ENCODE data around the gene FAM120B. TPM values are rescaled to one million over a fixed set of nuclear protein-coding genes. Genes with fewer than 3 reads are reported as not detected.
A peak's percentile ranks its signal among the peaks of the same experiment; 100 is the strongest.

The FAM120B gene
- total RNA-seq, 2 donors from 2014 or later = 14.7 to 18.6 TPM

DNA sequence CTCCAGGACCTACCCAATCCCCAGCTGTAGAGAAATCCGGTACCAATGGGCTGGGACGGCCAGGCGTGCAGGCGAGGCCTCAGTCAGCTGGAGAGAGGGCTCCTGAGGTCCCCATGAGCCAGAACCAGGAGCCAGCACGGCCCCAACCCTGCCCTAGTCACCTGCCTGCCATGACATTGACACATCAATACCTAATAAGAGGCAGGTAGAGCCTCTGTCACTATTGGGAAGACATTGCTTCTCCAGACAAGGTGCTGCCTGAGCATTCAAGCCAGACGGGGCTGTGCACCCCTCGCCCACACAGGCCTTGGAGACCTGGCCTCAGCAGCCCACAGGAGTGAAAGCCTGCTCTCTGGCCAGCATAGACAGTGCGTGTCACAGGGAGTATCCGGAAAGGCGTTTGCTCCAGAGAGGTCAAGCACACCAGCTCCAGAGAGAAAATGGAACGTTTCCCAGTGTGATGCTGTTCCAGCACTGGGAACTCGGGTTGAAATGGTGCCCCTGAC is 19.1 kb upstream of the FAM120B start:
- Histone ChIP-seq H3K36me3 (peaks cover 36% of the 10 kb centered on the region), H3K4me1 (peaks cover 0 to 63% of the 10 kb centered on the region in 2 donors), H3K4me3 (no peak overlapping the region), H3K9me3 (no peaks in the 10 kb centered on the region), H3K27ac (peak overlapping the region; percentile 70 to 77), H3K27me3 (no peaks in the 10 kb centered on the region)
- TF ChIP-seq, protein P1, sequence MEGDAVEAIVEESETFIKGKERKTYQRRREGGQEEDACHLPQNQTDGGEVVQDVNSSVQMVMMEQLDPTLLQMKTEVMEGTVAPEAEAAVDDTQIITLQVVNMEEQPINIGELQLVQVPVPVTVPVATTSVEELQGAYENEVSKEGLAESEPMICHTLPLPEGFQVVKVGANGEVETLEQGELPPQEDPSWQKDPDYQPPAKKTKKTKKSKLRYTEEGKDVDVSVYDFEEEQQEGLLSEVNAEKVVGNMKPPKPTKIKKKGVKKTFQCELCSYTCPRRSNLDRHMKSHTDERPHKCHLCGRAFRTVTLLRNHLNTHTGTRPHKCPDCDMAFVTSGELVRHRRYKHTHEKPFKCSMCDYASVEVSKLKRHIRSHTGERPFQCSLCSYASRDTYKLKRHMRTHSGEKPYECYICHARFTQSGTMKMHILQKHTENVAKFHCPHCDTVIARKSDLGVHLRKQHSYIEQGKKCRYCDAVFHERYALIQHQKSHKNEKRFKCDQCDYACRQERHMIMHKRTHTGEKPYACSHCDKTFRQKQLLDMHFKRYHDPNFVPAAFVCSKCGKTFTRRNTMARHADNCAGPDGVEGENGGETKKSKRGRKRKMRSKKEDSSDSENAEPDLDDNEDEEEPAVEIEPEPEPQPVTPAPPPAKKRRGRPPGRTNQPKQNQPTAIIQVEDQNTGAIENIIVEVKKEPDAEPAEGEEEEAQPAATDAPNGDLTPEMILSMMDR (IDR thresholded peaks at IDR 0.05) = no peak
- DNase-seq (ENCODE audit: low spot score) = no peak

DNA sequence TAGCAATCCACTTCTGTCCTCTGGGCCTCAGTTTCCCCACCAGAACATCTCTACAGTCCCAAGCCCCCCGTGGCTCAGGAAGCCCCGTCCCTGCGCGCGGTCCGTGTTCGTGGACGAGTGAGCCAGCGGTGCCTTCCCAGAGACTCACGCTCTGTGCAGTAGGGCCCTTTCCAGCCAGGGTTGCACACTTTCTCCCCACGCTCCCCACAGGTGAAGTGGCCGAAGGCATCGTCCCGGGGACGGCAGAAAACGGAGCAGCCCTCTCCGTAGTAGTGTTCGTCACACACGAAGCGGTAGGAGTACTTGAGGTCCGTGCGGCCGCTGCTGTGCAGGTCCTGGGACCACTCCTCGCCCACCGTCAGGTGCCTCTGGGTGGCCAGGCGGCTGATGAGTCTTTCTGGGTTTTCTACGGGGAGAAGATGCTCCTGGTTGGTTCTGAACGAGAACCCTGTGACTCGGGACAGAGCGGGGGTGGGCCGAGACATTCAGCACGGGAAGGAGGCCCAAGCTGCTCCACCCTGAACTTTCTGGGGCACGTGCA is 18.4 kb upstream of the FAM120B start:
- no peak for DNase-seq (ENCODE audit: low spot score)
- peak overlapping the region in 1 of 2 donors; percentile 70 for H3K27ac ChIP-seq

DNA sequence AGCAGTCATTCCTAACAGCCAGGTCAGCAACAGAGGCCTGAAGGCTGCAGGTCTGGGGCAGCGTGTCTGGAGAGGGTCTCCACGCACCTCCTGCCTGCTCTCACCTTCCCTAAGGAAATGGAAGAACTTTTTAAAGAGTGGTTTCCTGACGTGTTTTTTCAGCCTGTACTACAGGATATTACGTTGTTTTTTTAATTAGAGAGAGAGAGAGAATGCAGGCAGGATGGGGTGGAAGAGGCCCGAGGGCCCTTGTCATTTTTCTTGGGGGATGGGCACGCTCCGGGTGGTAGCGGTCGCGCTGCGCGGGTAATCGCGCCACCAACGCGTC is 17.7 kb upstream of the FAM120B start:
- H3K4me1 ChIP-seq = peaks cover 0 to 74% of the 10 kb centered on the region in 2 donors
- H3K27ac ChIP-seq = peak overlapping the region; percentile 87
- H3K9me3 ChIP-seq = no peaks in the 10 kb centered on the region
- TF ChIP-seq, protein P1 (IDR thresholded peaks at IDR 0.05) = no peak
- DNase-seq (ENCODE audit: low spot score) = no peak
- H3K27me3 ChIP-seq = no peaks in the 10 kb centered on the region
- peak overlapping the region; percentile 62 to 72 for H3K4me3 ChIP-seq
- H3K36me3 ChIP-seq = peaks cover 22% of the 10 kb centered on the region

More for the DNA sequence above, 18.4 kb upstream of the FAM120B start:
- peaks cover 0 to 71% of the 10 kb centered on the region in 2 donors for H3K4me1 ChIP-seq
- no peaks in the 10 kb centered on the region for H3K27me3 ChIP-seq
- peak overlapping the region in 1 of 2 donors; percentile 72 for H3K4me3 ChIP-seq
- TF ChIP-seq, protein P1 (IDR thresholded peaks at IDR 0.05) = no peak
- H3K9me3 ChIP-seq = no peaks in the 10 kb centered on the region
- peaks cover 29% of the 10 kb centered on the region for H3K36me3 ChIP-seq

DNA sequence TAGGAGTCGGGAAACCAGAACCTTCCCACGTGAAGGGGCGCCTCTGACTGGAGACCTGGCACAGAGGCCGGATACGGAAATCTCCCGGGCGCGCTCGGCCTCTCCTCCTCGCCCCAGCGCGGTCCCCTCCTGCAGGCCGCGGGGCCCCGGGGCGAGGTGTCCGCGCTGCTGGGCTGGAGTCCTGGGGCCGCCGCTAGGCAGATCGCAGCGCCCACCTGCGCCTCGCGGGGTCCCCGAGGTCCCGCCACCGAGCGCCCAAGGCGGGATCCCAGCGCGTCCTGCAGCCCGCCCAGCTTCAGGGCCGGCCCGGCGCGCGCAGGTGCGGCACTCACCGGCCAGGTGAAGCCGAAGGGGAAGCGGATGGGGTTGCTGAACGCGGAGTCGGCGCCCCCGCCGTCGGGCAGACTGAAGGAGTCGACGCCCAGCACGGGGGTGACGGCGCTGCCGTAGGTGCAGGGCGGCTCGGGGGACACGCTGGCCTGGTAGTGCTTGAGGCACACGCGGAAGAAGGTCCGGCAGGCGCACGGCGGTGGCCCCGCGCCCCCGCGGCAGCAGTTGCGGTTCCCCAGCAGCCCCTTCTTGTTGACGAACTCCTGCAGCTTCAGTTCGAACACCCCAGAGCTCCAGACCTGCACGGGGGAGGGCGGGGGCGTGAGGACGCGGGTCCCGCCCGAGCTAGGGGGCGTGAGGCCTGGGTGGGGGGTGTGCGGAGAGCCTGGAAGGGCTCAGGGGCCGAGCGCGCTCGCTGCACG is 17.2 kb upstream of the FAM120B start:
- TF ChIP-seq, protein P1 (IDR thresholded peaks at IDR 0.05) = no peak
- no peak for DNase-seq (ENCODE audit: low spot score)
- H3K27ac ChIP-seq = peak overlapping the region; percentile 87
- no peaks in the 10 kb centered on the region for H3K9me3 ChIP-seq
- peaks cover 18% of the 10 kb centered on the region for H3K36me3 ChIP-seq
- peak overlapping the region; percentile 62 to 72 for H3K4me3 ChIP-seq
- H3K4me1 ChIP-seq = peaks cover 0 to 74% of the 10 kb centered on the region in 2 donors
- H3K27me3 ChIP-seq = no peaks in the 10 kb centered on the region

DNA sequence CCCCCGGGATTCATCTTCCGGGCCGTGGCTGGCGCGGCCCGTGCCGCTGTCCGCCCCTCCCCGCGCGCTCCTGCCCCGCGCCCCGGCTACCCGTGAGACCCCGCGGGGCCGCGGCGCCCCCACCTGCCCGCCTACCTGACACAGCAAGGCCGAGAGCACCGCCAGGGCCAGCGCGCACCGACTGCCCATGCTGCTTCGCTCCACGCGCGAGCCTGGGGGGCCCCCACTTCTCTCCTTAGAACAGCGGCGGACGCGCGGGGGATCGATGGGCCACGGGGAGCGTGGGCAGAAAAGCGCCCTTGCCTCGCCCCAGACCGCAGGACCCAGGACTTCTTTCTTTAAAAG is 16.6 kb upstream of the FAM120B start:
- Histone ChIP-seq H3K27me3 (no peaks in the 10 kb centered on the region), H3K27ac (peak overlapping the region; percentile 87), H3K36me3 (peaks cover 12% of the 10 kb centered on the region), H3K9me3 (no peaks in the 10 kb centered on the region), H3K4me3 (peak overlapping the region; percentile 62 to 72), H3K4me1 (peaks cover 0 to 73% of the 10 kb centered on the region in 2 donors)
- no peak for DNase-seq (ENCODE audit: low spot score)
- TF ChIP-seq, protein P1 (IDR thresholded peaks at IDR 0.05) = no peak

Data from right atrium auricular region (tissue), 2 donors.